ENCODE data around the gene FOXN1.

The FOXN1 gene

DNA sequence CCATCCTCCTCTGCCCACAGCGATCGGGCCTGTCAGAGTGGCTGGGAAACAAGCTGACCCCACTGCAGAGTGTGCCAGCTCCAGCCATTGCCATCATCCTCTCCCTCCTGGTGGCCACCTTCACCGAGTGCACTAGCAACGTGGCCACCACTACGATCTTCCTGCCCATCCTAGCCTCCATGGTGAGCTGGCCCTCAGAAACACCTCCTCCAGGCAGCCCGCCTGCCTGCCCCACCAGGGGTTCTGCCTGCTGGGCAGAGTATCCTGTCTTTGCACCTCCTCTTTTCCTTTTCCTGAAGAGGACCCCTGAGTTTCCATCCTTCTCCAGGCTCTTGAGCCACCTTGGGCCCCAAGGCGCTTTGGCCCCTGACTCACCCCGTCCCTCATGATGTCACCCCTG, 10.5 kb upstream of the FOXN1 start:
- no peak overlapping the region for H3K27ac ChIP-seq
- no peaks in the 10 kb centered on the region for H3K36me3 ChIP-seq
- H3K4me3 ChIP-seq (ENCODE audit: low read depth in 1 of 2, low read length in 1 of 2), result no peak overlapping the region
- H3K27me3 ChIP-seq, result no peaks in the 10 kb centered on the region
- H3K9me3 ChIP-seq, result no peaks in the 10 kb centered on the region
- no peaks in the 10 kb centered on the region for H3K4me1 ChIP-seq (ENCODE audit: control insufficient read depth in 1 of 2, insufficient read depth in 1 of 2, low read depth in 1 of 2, low read length in 1 of 2)
- TF ChIP-seq, protein P1, sequence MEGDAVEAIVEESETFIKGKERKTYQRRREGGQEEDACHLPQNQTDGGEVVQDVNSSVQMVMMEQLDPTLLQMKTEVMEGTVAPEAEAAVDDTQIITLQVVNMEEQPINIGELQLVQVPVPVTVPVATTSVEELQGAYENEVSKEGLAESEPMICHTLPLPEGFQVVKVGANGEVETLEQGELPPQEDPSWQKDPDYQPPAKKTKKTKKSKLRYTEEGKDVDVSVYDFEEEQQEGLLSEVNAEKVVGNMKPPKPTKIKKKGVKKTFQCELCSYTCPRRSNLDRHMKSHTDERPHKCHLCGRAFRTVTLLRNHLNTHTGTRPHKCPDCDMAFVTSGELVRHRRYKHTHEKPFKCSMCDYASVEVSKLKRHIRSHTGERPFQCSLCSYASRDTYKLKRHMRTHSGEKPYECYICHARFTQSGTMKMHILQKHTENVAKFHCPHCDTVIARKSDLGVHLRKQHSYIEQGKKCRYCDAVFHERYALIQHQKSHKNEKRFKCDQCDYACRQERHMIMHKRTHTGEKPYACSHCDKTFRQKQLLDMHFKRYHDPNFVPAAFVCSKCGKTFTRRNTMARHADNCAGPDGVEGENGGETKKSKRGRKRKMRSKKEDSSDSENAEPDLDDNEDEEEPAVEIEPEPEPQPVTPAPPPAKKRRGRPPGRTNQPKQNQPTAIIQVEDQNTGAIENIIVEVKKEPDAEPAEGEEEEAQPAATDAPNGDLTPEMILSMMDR (IDR thresholded peaks at IDR 0.05), result no peak

DNA sequence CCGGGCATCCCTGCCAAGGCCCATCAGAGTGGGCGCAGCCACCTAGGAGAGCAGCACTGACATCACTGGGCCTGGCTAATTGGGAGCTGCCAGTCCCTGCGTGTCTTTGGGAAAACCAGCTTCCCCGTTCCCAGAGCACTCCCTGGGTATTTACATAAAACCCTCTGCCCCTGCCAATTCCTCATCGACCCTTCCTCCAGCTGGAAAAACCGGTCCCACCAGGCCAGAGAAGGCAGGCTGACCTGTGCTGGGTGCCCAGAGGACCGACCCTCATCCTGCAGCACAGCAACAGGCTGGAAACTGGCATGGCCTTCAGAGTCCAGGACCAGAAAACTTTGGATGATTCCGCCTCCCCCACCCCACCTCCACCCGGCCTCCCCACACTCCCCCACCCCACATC, 8.2 kb upstream of the FOXN1 start:
- no peaks in the 10 kb centered on the region for H3K9me3 ChIP-seq
- no peak overlapping the region for H3K27ac ChIP-seq
- TF ChIP-seq, protein P1 (IDR thresholded peaks at IDR 0.05), result no peak
- no peak overlapping the region for H3K4me3 ChIP-seq (ENCODE audit: low read depth in 1 of 2, low read length in 1 of 2)
- no peaks in the 10 kb centered on the region for H3K27me3 ChIP-seq
- H3K4me1 ChIP-seq (ENCODE audit: control insufficient read depth in 1 of 2, insufficient read depth in 1 of 2, low read depth in 1 of 2, low read length in 1 of 2), result no peaks in the 10 kb centered on the region
- no peaks in the 10 kb centered on the region for H3K36me3 ChIP-seq

DNA sequence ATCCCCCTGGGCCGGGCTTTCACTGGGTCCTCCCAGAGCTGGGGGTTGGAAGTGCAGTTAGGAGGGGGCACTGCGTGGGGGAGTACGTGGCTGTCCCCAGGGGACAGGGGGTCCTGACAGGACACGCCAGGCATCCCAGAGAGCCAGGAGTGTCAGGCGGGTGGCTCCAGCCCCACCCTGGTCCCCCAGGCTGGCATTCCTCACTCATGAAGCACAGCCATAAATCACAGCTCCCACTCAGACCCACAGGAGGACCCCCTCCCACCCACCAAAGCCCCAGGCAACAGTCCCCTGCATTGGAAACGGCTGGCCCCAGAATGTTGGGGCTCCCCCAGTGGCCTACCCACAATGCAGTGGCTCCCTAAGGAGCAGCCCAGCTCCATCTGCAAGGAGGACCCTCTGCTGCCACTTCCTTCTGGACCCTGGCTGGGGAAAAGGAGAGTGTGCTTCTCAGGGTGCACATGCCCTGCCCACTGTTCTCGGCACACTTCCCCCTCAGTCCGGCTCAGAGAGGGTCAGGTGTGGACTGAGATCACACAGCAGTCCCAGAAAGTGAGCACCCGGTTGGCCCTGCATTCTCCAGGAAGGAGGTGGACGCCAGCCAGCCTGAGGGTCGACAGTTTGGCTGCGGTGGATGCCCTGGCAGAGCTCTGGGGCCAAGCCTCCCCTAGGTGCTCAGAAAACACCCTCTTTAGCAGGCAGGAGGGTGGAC, 7.3 kb upstream of the FOXN1 start:
- Histone ChIP-seq H3K36me3 (no peaks in the 10 kb centered on the region), H3K27ac (no peak overlapping the region), H3K27me3 (no peaks in the 10 kb centered on the region), H3K4me1 (ENCODE audit: control insufficient read depth in 1 of 2, insufficient read depth in 1 of 2, low read depth in 1 of 2, low read length in 1 of 2) (no peaks in the 10 kb centered on the region), H3K9me3 (no peaks in the 10 kb centered on the region), H3K4me3 (ENCODE audit: low read depth in 1 of 2, low read length in 1 of 2) (no peak overlapping the region)
- TF ChIP-seq, protein P1 (IDR thresholded peaks at IDR 0.05), result no peak

DNA sequence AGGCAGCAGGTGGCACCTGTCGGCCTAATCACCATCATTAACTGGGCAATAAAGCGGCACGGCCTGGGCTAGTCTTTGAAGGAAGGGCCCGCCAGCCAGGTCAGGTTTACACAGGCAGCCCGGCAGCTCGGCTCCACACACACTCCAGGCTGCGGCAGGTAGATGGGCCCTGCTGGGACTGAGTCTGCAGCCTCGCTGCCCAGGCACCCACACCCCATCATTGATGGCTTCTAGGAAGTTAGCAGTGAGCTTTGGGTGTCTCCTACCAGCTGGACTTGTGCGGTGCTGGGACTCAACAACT, 6.8 kb upstream of the FOXN1 start:
- Histone ChIP-seq H3K4me3 (ENCODE audit: low read depth in 1 of 2, low read length in 1 of 2) (no peak overlapping the region), H3K27ac (no peak overlapping the region), H3K27me3 (no peaks in the 10 kb centered on the region), H3K9me3 (no peaks in the 10 kb centered on the region), H3K4me1 (ENCODE audit: control insufficient read depth in 1 of 2, insufficient read depth in 1 of 2, low read depth in 1 of 2, low read length in 1 of 2) (no peaks in the 10 kb centered on the region), H3K36me3 (no peaks in the 10 kb centered on the region)
- TF ChIP-seq, protein P1 (IDR thresholded peaks at IDR 0.05), result no peak

DNA sequence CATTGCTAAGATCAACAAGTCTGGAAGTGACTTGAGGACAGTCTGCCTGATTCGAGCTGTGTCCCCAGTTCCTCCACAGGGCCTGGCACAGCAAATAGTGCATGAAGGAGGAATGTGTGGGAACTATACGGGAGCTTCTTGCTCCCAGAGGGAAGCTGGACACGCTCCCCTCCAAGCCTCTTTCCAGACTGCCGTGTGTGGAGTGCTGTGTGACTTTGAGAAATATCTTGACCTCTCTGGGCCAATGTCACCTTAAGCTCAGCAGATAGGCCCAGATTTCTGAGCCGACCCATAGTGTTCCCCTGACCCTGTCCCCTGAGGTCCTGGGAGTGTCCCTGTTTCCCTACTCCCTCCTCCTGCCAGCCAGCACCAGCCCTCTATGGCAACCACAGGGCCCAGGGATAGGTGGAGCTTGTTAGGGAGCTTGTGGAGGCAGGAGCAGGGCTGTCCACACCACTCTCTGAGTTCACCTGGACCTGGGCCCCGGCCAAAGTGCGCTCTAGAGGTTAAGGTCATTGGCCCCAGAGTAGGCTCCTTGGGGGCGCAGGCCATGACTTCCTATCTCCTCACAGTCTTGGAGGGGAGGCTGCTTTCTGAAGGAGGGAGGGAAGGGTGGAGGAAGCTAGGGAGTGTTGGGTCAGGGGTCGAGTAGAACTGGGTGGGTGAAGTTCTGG, 6.3 kb upstream of the FOXN1 start:
- Histone ChIP-seq H3K9me3 (no peaks in the 10 kb centered on the region), H3K27ac (no peak overlapping the region), H3K27me3 (no peaks in the 10 kb centered on the region), H3K4me1 (ENCODE audit: control insufficient read depth in 1 of 2, insufficient read depth in 1 of 2, low read depth in 1 of 2, low read length in 1 of 2) (no peaks in the 10 kb centered on the region), H3K4me3 (ENCODE audit: low read depth in 1 of 2, low read length in 1 of 2) (no peak overlapping the region), H3K36me3 (no peaks in the 10 kb centered on the region)
- TF ChIP-seq, protein P1 (IDR thresholded peaks at IDR 0.05), result no peak
